ENCODE measurements around the gene CNTNAP2. TPM values are rescaled to one million over a fixed set of nuclear protein-coding genes. Genes with fewer than 3 reads are reported as not detected.
A peak's percentile ranks its signal among the peaks of the same experiment; 100 is the strongest.

CNTNAP2 gene
- total and polyA plus RNA-seq, 2 of the 8 experiments (the other 6 are each of a cell fraction or from before 2014, with no cell fraction given), result 27.9 to 71.0 TPM

DNA sequence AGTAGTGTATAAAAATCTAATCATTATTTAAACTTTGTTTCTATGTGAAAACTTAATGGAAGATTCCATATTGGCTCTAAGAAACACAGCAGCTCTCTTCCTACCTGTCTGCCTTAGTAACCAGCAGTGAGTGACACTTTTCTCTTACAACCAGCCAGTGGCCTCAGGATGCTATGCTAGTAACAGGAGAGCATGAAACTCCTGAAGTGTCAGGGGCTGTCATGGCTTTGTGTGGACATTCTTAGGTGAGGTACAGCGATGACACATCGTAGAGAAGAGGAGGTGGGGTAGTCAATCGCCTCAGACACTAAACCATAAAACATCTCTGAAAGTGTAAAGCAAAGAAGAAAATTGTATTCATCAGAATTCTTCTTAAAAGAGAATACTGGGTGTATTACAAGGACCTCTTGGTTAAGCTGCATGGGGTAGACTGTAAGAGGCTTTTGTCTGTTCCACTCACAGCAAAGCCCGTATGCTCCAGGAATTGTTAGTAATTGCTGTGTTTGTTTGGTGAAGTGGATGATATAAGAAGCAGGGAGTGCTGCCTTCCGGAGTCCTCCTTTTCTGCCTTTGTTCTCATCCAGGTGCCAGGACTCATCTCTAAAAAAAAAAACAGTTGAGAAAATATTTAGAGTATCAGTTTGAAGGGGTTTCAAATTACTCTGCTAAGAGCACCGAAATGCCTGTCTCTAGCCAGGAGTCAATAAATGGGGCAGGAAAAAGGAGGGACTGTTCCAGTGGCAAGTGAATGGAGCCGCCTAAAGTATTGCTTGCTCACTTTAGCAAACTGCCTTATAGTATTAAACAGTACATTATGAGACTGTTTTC lies 518.8 kb downstream of the CNTNAP2 start:
- no peaks in the 10 kb centered on the region for H3K27me3 ChIP-seq (replicated peaks in 1 of 4; ENCODE audit: control insufficient read depth in 3 of 4, extremely low read depth in 1 of 4, insufficient read depth in 3 of 4, low read length in 3 of 4)
- H3K14ac ChIP-seq (ENCODE audit: insufficient read length), result no peak overlapping the region
- no peak overlapping the region for H3K27ac ChIP-seq (ENCODE audit: low read depth, low read length)
- no peak overlapping the region for H3K56ac ChIP-seq (replicated peaks; ENCODE audit: insufficient read length, low read depth, low read length)
- no peak overlapping the region for H4K91ac ChIP-seq (replicated peaks; ENCODE audit: insufficient read length, low read length)
- no peaks in the 10 kb centered on the region for H3K79me2 ChIP-seq (ENCODE audit: control insufficient read depth in 1 of 2, insufficient read depth in 2 of 2, low read length in 2 of 2)
- no peak overlapping the region for H2BK12ac ChIP-seq (ENCODE audit: low read depth, low read length)
- peak overlapping the region; percentile 10 to 47; a peak in 2 of 4 replicates for H3K4me2 ChIP-seq (ENCODE audit: insufficient read depth in 1 of 2, low read depth in 2 of 2, low read length in 2 of 2)
- H3K9me3 ChIP-seq (ENCODE audit: insufficient read depth in 2 of 2, low read depth in 1 of 2, low read length in 1 of 2), result no peaks in the 10 kb centered on the region
- FAIRE-seq, result no peak
- no peaks in the 10 kb centered on the region for H3K23me2 ChIP-seq (ENCODE audit: low read depth, low read length)
- no peak overlapping the region for H4K8ac ChIP-seq (ENCODE audit: extremely low read depth, insufficient read depth, low read length)
- H2AFZ ChIP-seq (ENCODE audit: low read length), result peak overlapping the region; percentile 36; the same call in 1 of the 2 replicates
- no peak overlapping the region for H3K4ac ChIP-seq (replicated peaks; ENCODE audit: insufficient read length, low read depth, low read length)
- no peak overlapping the region for H3K23ac ChIP-seq (ENCODE audit: insufficient read length)
- no peak overlapping the region for H3K18ac ChIP-seq (ENCODE audit: extremely low read depth, low read length)
- H3K79me1 ChIP-seq (ENCODE audit: low read depth, low read length), result no peaks in the 10 kb centered on the region
- no peaks in the 10 kb centered on the region for H4K20me1 ChIP-seq (replicated peaks in 1 of 2; ENCODE audit: control insufficient read depth in 1 of 2, insufficient read depth in 2 of 2, low read length in 2 of 2)
- no peak overlapping the region for H3K4me3 ChIP-seq (ENCODE audit: extremely low read depth in 1 of 4, insufficient read depth in 2 of 4, low read depth in 3 of 4, low read length in 4 of 4)
- no peak overlapping the region for H2BK15ac ChIP-seq (ENCODE audit: low read length)
- no peak overlapping the region for H2AK5ac ChIP-seq (ENCODE audit: low read depth, low read length)
- H2BK120ac ChIP-seq (replicated peaks; ENCODE audit: low read depth, low read length), result no peak overlapping the region
- H3K4me1 ChIP-seq (replicated peaks in 1 of 4; ENCODE audit: control insufficient read depth in 3 of 4, insufficient read depth in 4 of 4, low read length in 3 of 4), result peaks cover 0 to 9% (median 4%) of the 10 kb centered on the region in 4 experiments; a peak in 4 of 7 replicates
- H3K9ac ChIP-seq (replicated peaks in 1 of 4; ENCODE audit: extremely low read depth in 1 of 4, low read depth in 3 of 4, low read length in 3 of 4), result no peak overlapping the region
- CTCF ChIA-PET (ENCODE audit: partially characterized antibody), result no interaction called here
- POLR2A ChIA-PET (ENCODE audit: partially characterized antibody), result no interaction called here
- no peak overlapping the region for H2BK20ac ChIP-seq (ENCODE audit: low read length)
- H4K5ac ChIP-seq (ENCODE audit: insufficient read length, low read depth, low read length), result no peak overlapping the region
- H2BK5ac ChIP-seq (ENCODE audit: low read depth, low read length), result peak overlapping the region; percentile 41; the same call in 1 of the 2 replicates
- no peak for DNase-seq (ENCODE audit: low read depth in 1 of 2, low spot score in 2 of 2)
- WGBS, 2 experiments (ENCODE audit: extremely low coverage in 1 of 2, insufficient coverage in 1 of 2, insufficient read length in 1 of 2, insufficient replicate concordance in 2 of 2, low coverage in 1 of 2, low lambda C conversion rate in 2 of 2, missing lambda C conversion rate in 1 of 2), result 72% methylated on average over 7 of the region's 7 CpGs; no CpG with 5 or more reads in 1 of the 2 experiments
- H3K36me3 ChIP-seq (ENCODE audit: control insufficient read depth in 2 of 4, insufficient read depth in 4 of 4, low read length in 3 of 4), result no peaks in the 10 kb centered on the region
- TF ChIP-seq YY1 (IDR thresholded peaks at IDR 0.05; ENCODE audit: low read depth, low read length) (no peak), MAFK (IDR thresholded peaks at IDR 0.05; ENCODE audit: low read depth, low read length) (no peak), EZH2 (IDR thresholded peaks at IDR 0.05; ENCODE audit: low read depth, low read length, severe bottlenecking) (no peak), RFX5 (IDR thresholded peaks at IDR 0.05; ENCODE audit: borderline replicate concordance, low read depth, low read length) (no peak), HDAC2 (IDR thresholded peaks at IDR 0.05; ENCODE audit: borderline replicate concordance in 1 of 2, low read depth in 2 of 2, low read length in 2 of 2) (no peak), RAD21 (IDR thresholded peaks at IDR 0.05 in 1 of 2, conservative IDR thresholded peaks at IDR 0.05 in 1 of 2; ENCODE audit: low read depth in 2 of 2, low read length in 2 of 2) (no peak), SUZ12 (IDR thresholded peaks at IDR 0.05; ENCODE audit: low read length) (no peak), CBX8 (IDR thresholded peaks at IDR 0.05; ENCODE audit: borderline replicate concordance, low read depth, low read length) (no peak), NANOG (IDR thresholded peaks at IDR 0.05; ENCODE audit: insufficient read depth, low read depth, low read length, poor library complexity, severe bottlenecking) (no peak), ZNF274 (IDR thresholded peaks at IDR 0.05; ENCODE audit: borderline replicate concordance, extremely low read depth, low read length) (no peak)
- TF ChIP-seq, protein P1, sequence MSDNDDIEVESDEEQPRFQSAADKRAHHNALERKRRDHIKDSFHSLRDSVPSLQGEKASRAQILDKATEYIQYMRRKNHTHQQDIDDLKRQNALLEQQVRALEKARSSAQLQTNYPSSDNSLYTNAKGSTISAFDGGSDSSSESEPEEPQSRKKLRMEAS (IDR thresholded peaks at IDR 0.05), result no peak
